ENCODE data around the gene ACAN.
"Not testable (repeated sequence)": the region's sequence is repeated elsewhere in the genome, so short reads cannot be mapped to it uniquely, and the experiment has no call there.

ACAN gene

DNA sequence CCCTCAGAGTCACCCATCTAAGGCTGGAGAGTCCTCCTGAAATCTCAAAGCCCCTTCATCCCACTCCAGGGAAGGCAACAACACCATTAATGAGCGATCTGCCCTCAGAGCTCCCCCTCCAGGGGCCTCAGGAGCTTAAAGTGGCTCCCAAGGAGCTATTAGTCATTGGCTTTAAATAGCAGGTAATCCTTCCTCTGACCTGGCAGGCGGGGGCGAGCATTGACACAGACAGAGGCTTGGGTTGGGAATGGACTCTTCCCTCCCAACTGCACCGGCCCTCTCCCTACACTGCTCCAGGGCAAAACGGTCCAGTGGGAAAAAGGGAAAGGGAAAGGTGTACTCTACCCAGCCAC, 108.5 kb downstream of the ACAN start:
- Histone ChIP-seq H3K27ac (peak overlapping the region; percentile 88; the same call in 1 of the 2 replicates), H3K36me3 (peaks cover 36% of the 10 kb centered on the region)

DNA sequence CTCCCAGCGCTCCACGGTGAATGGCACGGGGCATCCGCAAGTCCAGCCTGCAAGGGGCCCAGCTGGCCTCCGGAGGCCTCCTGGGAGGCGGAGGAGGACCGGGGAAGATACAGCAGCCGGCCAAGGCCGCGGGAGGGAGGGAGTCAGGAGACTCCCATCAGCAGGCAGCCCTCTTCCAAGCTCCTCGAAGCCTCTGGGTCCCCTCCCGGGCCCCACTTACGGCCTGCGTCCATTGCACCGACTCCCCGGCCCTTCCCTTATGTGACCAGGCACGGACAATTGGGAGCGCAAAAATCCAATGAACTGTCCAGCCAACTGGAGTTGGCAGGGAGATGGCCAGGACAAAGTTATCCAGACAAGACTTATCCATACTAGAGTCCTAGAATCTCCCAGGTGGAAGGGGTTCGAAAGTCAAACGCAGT, 109.3 kb downstream of the ACAN start:
- no peak for TF ChIP-seq Cebpa-rat (IDR thresholded peaks at IDR 0.05)
- peaks cover 57% of the 10 kb centered on the region for H3K4me1 ChIP-seq

More for the DNA sequence above, 108.5 kb downstream of the ACAN start:
- Histone ChIP-seq H3K4me2 (peak overlapping the region; percentile 99), H3K9ac (peak overlapping the region; percentile 89), H3K4me3 (peak overlapping the region; percentile 81), H3K27me3 (no peaks in the 10 kb centered on the region), H4K20me1 (peaks cover 13% of the 10 kb centered on the region; the same call in 1 of the 2 replicates), H3K4me1 (peaks cover 57% of the 10 kb centered on the region), H3K9me3 (no peaks in the 10 kb centered on the region)
- no peak for TF ChIP-seq Cebpa-rat (IDR thresholded peaks at IDR 0.05)

DNA sequence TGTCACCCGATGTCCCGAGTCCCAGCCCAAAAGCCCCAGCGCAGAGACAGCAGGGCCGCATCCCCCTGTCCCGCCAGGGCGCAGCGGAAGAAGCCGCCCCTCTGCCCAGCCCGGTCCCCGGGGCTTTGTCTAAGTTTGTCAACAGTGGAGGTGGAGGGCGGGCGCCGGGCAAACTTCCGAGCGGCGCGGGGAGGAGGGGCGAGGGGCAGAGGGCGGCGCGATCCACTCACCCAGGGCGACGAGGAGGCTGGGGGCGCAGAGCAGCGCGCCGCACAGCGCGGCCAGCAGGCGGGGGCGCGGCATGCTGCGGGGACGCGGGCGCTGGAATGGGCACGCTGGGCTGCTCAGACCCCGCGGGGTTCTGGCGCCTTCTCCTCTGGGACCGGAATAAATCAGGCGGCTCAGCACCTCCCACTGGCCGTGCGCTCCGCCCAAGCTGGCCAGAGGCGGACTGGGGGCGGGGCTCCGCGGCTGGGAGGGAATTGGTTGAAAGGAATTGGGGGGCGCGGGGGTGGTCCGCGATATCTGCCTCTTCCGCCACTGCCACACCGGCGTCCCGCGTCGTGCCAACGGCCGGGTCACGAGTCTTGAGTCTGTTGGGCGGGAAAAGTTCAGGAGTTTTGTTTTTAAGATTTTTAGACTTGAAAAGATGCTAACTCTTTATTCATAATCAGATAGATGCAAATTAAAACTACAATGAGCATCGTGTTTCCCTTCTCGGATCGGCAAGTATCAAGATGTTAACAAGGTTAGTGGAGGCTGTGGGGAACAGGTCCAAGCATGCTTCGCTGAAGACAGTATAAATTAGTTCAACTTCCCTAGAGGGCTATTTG, 110.0 kb downstream of the ACAN start, which contains the start of gene MFGE8:
Gene MFGE8, minus strand, starts transcription at position 363 of the 833 bp plus-strand sequence. Its CDS starts 60 bp downstream, at position 303.
- Histone ChIP-seq H3K27ac (peak within 1 kb of the TSS; percentile 88), H3K9me3 (no peaks in the 10 kb centered on the region), H3K36me3 (peaks cover 22% of the 10 kb centered on the region), H3K4me2 (peak within 1 kb of the TSS; percentile 99), H3K4me1 (peaks cover 51% of the 10 kb centered on the region), H3K4me3 (peak within 1 kb of the TSS; percentile 81), H4K20me1 (peaks cover 2% of the 10 kb centered on the region; the same call in 1 of the 2 replicates), H3K27me3 (no peaks in the 10 kb centered on the region), H3K9ac (peak within 1 kb of the TSS; percentile 89)
- TF ChIP-seq Cebpa-rat (IDR thresholded peaks at IDR 0.05) = no peak

More for the DNA sequence above, 109.3 kb downstream of the ACAN start:
- peak overlapping the region; percentile 81 for H3K4me3 ChIP-seq
- peaks cover 8% of the 10 kb centered on the region; the same call in 1 of the 2 replicates for H4K20me1 ChIP-seq
- no peaks in the 10 kb centered on the region for H3K9me3 ChIP-seq
- H3K27ac ChIP-seq = peak overlapping the region; percentile 88
- no peaks in the 10 kb centered on the region for H3K27me3 ChIP-seq
- peak overlapping the region; percentile 99 for H3K4me2 ChIP-seq
- H3K9ac ChIP-seq = peak overlapping the region; percentile 89
- H3K36me3 ChIP-seq = peaks cover 29% of the 10 kb centered on the region

DNA sequence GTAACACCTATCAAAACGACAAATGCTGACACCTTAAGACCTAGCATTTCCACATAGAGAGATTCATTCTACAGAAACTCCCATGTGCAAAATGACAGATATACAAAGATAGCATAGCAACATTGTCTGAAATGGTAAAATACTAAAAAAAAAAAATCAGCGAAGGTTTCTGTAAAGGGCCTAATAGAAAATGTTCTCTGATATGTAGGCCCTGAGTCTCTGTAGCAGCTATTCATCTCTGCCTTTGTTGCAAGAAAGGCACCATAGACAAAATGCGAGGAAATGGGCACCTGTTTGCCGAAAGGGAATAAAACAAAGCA, 110.6 kb downstream of the ACAN start:
- Histone ChIP-seq H3K4me1 (peaks cover 46% of the 10 kb centered on the region), H3K4me2 (peak overlapping the region; percentile 99), H3K36me3 (peaks cover 16% of the 10 kb centered on the region), H3K4me3 (peak overlapping the region; percentile 81), H3K27me3 (no peaks in the 10 kb centered on the region), H3K9ac (peak overlapping the region; percentile 89), H3K27ac (peak overlapping the region; percentile 88), H4K20me1 (no peaks in the 10 kb centered on the region), H3K9me3 (no peaks in the 10 kb centered on the region)
- no peak for TF ChIP-seq Cebpa-rat (IDR thresholded peaks at IDR 0.05)

GRCh38 chr15:88915354-88915753, 112.1 kb downstream of the ACAN start:
- no peak for TF ChIP-seq Cebpa-rat (IDR thresholded peaks at IDR 0.05)
- no peak overlapping the region for H3K4me3 ChIP-seq
- no peaks in the 10 kb centered on the region for H3K9me3 ChIP-seq
- peaks cover 30% of the 10 kb centered on the region for H3K4me1 ChIP-seq
- H3K27ac ChIP-seq = no peak overlapping the region
- 0 out of 2 replicates have a peak, but pooled peaks cover under 1% of the 10 kb centered on the region for H3K36me3 ChIP-seq
- no peaks in the 10 kb centered on the region for H3K27me3 ChIP-seq
- no peaks in the 10 kb centered on the region for H4K20me1 ChIP-seq
- H3K4me2 ChIP-seq = no peak overlapping the region
- no peak overlapping the region for H3K9ac ChIP-seq

DNA sequence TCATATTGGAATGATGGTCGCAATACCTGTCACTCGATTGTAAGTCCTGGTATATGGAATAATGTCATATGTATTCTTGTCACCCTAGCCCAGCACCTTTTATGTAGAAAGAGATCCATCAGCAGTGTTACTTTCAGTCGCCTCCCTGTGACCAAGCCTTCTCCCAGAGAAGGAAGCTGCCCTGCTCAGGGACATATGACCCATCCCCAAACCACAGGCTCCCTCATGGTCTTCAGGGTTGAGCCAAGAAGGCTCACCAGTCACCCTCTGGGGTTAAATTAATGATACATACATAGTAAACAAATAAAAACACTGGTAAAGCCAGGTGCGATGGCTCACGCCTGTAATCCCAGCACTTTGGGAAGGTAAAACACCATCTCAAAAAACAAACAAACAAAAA, 114.5 kb downstream of the ACAN start:
- no peak for TF ChIP-seq Cebpa-rat (IDR thresholded peaks at IDR 0.05)
- Histone ChIP-seq H3K4me3 (no peak overlapping the region), H3K27ac (no peak overlapping the region), H3K4me1 (peaks cover 7% of the 10 kb centered on the region), H3K27me3 (no peaks in the 10 kb centered on the region), H3K36me3 (no peaks in the 10 kb centered on the region), H3K4me2 (no peak overlapping the region), H3K9ac (no peak overlapping the region), H3K9me3 (no peaks in the 10 kb centered on the region), H4K20me1 (no peaks in the 10 kb centered on the region)

DNA sequence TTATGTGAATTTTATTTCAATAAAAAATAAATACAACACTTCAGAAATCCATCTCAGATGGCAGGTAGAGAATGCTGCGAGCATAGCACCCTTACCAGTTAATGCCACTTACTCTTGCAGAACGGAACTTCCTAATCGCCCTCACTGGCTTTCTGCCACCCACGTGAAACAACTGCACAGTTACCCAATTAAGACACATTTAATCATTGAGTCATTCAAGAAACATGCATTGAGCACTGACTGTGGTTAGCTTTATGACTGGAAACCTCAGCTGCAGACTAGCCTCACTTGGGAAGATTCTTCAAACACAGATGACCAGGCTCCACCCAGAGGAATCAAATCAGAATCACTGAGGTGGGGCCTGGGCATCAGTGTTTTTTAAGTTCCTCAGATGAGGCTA, 115.5 kb downstream of the ACAN start:
- Histone ChIP-seq H3K4me1 (peaks cover 4% of the 10 kb centered on the region), H3K4me3 (no peak overlapping the region), H3K27ac (no peak overlapping the region), H3K27me3 (no peaks in the 10 kb centered on the region), H3K36me3 (no peaks in the 10 kb centered on the region), H3K4me2 (no peak overlapping the region), H3K9ac (no peak overlapping the region), H3K9me3 (no peaks in the 10 kb centered on the region), H4K20me1 (no peaks in the 10 kb centered on the region)
- no peak for TF ChIP-seq Cebpa-rat (IDR thresholded peaks at IDR 0.05)

- Histone ChIP-seq H3K4me2 (no peak overlapping the region), H3K27me3 (no peaks in the 10 kb centered on the region), H3K27ac (no peak overlapping the region), H3K4me1 (no peaks in the 10 kb centered on the region), H3K9ac (no peak overlapping the region), H4K20me1 (no peaks in the 10 kb centered on the region), H3K9me3 (no peaks in the 10 kb centered on the region), H3K36me3 (no peaks in the 10 kb centered on the region), H3K4me3 (no peak overlapping the region)
- TF ChIP-seq Cebpa-rat (IDR thresholded peaks at IDR 0.05) = no peak
Observed at GRCh38 chr15:88920186-88920891, 117.1 kb downstream of the ACAN start.

DNA sequence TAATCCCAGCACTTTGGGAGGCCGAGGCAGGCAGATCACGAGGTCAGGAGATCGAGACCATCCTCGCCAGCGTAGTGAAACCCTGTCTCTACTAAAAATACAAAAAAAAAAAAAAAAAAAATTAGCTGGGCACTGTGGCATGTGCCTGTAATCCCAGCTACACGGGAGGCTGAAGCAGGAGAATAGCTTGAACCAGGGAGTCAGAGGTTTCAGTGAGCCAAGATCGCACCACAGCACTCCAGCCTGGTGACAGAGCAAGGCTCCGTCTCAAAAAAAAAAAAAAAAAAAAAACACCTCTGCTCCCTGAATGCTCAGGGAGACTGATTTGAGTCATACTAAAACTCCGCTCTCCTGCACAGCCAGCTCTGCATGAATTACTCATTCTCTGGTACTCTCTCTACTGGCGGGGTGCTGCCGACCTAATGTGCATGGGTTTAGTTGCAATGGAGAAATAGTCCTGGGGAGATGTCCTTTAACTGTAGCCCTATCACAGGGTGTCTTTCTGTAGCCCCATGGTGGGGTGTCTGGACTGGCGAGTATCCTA, 117.7 kb downstream of the ACAN start:
- not testable (repeated sequence) for H3K9me3 ChIP-seq, H3K4me2 ChIP-seq, H3K4me3 ChIP-seq, H3K27ac ChIP-seq, H3K4me1 ChIP-seq, H3K36me3 ChIP-seq, H3K9ac ChIP-seq, H4K20me1 ChIP-seq, H3K27me3 ChIP-seq

Data from BLaER1 (cell line).